ENCODE measurements around the gene DEDD. TPM values are rescaled to one million over a fixed set of nuclear protein-coding genes. Genes with fewer than 3 reads are reported as not detected.

The DEDD gene
- total and polyA plus RNA-seq, 2 of the 4 experiments (the other 2 are of a cell fraction) = 40.2 to 47.9 TPM

- no peak for TF ChIP-seq NFE2L2 (IDR thresholded peaks at IDR 0.05; ENCODE audit: low read depth, low read length)
- no peak for TF ChIP-seq RCOR1 (IDR thresholded peaks at IDR 0.05; ENCODE audit: insufficient replicate concordance, low read length)
- TF ChIP-seq MAFK (IDR thresholded peaks at IDR 0.05; ENCODE audit: low read depth, low read length) = no peak
- TF ChIP-seq CHD1 (IDR thresholded peaks at IDR 0.05; ENCODE audit: low read depth, low read length) = no peak
- TF ChIP-seq CEBPB (IDR thresholded peaks at IDR 0.05; ENCODE audit: low read depth, low read length) = no peak
Measured at GRCh38 chr1:161177112-161177935, 44.9 kb upstream of the DEDD start, which contains the start of gene B4GALT3 (continued).
